ENCODE results near the gene PDZD2. TPM values are rescaled to one million over a fixed set of nuclear protein-coding genes. Genes with fewer than 3 reads are reported as not detected.

The PDZD2 gene
- total and polyA plus RNA-seq, 2 experiments from 2014 or later: 0.21 TPM; not detected in 1

DNA sequence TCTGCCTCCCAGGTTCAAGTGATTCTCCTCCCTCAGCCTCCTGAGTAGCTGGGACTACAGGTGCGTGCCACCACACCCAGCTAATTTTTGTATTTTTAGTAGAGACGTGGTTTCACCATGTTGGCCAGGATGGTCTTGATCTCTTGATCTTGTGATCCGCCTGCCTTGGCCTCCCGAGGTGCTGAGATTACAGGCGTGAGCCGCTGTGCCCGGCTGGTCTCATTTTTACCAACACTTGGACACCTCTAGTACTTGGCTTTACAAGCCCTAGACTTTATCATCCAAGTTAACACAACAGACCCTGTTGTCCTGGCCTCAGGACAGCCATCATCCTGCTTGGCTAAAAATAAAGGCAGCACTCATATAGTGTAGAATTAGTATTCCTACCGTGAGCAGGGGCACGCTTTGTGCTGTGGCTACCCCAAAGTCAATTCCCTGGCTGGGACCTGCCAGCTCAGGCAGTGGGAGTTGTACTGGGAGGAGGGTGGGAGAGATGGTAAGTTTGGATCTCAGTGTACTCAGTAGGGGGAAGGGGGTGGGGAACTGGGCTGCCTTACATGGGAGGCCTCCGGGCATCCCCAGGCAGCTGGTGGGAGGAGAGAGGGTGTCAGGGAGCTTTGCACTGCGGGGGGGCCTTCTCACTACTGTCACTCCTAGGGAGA, 6.6 kb downstream of the PDZD2 start:
- 49 to 50% methylated on average over 11 of the region's 11 CpGs for WGBS, 2 experiments (ENCODE audit: low coverage in 1 of 2, low lambda C conversion rate in 2 of 2, missing lambda C conversion rate in 2 of 2)
- no peak for DNase-seq
- H3K9ac ChIP-seq: no peak overlapping the region
- no peaks in the 10 kb centered on the region for H4K20me1 ChIP-seq (ENCODE audit: insufficient read depth)
- no peaks in the 10 kb centered on the region for H3K36me3 ChIP-seq (ENCODE audit: low read depth)
- no peaks in the 10 kb centered on the region for H3F3A ChIP-seq (ENCODE audit: insufficient read depth)
- H3K4me3 ChIP-seq: no peak overlapping the region
- no peak for TF ChIP-seq EZH2 (IDR thresholded peaks at IDR 0.05; ENCODE audit: insufficient read depth, poor library complexity, severe bottlenecking)
- no peak for TF ChIP-seq EZH2phosphoT487 (IDR thresholded peaks at IDR 0.05; ENCODE audit: insufficient read depth, low read depth)
- no peak overlapping the region for H3K4me2 ChIP-seq (ENCODE audit: unreplicated experiment)
- H3K9me2 ChIP-seq (ENCODE audit: insufficient read depth): no peaks in the 10 kb centered on the region
- peaks cover 26% of the 10 kb centered on the region for H3K27me3 ChIP-seq (replicated peaks; ENCODE audit: insufficient read depth)
- no peaks in the 10 kb centered on the region for H3K9me3 ChIP-seq (ENCODE audit: low read depth)
- H2AFZ ChIP-seq: no peak overlapping the region
- no peaks in the 10 kb centered on the region for H3K79me2 ChIP-seq (ENCODE audit: insufficient read depth)
- no peaks in the 10 kb centered on the region for H3K4me1 ChIP-seq (ENCODE audit: insufficient read depth)
- in situ Hi-C loops (cut with MboI): no loop called here
- no peak overlapping the region for H3K27ac ChIP-seq

DNA sequence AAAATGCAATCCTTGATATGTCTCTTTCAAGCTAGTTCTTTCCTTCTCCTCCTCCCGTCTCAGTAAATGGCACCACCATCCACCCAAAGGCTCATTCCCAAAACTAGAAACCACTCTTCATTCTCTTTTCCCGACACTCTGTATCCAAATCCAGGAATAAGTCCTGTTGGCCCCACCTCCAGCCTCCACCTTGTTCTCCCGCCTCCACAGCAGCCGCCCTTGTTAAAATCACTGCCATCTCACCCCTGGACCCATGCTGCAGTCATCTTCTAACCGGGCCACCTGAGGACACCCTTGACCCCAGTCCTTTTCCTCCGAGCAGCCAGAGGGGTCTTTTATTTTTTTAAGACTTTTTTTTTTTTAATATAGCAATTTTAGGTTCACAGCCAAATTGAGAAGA, 9.4 kb downstream of the PDZD2 start:
- Histone ChIP-seq H2AFZ (no peak overlapping the region), H4K20me1 (ENCODE audit: insufficient read depth) (no peaks in the 10 kb centered on the region)
- 44 to 47% methylated on average over 6 of the region's 6 CpGs for WGBS, 2 experiments (ENCODE audit: low coverage in 1 of 2, low lambda C conversion rate in 2 of 2, missing lambda C conversion rate in 2 of 2)

DNA sequence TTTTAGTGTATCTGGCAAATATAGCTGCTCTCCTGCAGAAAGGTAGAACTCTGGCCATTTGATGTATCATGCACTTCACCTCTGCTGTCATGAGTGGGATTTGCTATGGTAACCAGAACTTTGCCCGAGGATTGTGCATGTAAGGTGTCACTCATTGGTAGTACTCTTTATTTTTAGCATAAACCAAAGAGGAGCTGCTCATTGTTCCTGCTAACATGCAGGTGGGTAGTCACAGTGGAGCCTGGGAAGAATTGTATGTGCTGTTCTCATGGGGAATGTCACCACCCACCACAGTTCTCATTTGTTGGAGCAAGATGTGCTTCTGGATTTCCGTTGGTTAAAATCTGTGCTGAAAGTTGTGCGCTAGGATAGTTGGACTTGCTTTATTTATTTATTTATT, 12.3 kb downstream of the PDZD2 start:
- in situ Hi-C loops (cut with MboI): no loop called here
- H3F3A ChIP-seq (ENCODE audit: insufficient read depth): no peaks in the 10 kb centered on the region
- no peaks in the 10 kb centered on the region for H3K9me3 ChIP-seq (ENCODE audit: low read depth)
- no peaks in the 10 kb centered on the region for H3K36me3 ChIP-seq (ENCODE audit: low read depth)
- TF ChIP-seq EZH2phosphoT487 (IDR thresholded peaks at IDR 0.05; ENCODE audit: insufficient read depth, low read depth): no peak
- TF ChIP-seq EZH2 (IDR thresholded peaks at IDR 0.05; ENCODE audit: insufficient read depth, poor library complexity, severe bottlenecking): no peak
- WGBS, 2 experiments (ENCODE audit: low coverage in 1 of 2, low lambda C conversion rate in 2 of 2, missing lambda C conversion rate in 2 of 2): 74 to 80% methylated on average over 3 of the region's 3 CpGs
- no peaks in the 10 kb centered on the region for H3K9me2 ChIP-seq (ENCODE audit: insufficient read depth)
- peaks cover 25% of the 10 kb centered on the region for H3K27me3 ChIP-seq (replicated peaks; ENCODE audit: insufficient read depth)
- no peak overlapping the region for H3K4me2 ChIP-seq (ENCODE audit: unreplicated experiment)
- H3K4me1 ChIP-seq (ENCODE audit: insufficient read depth): no peaks in the 10 kb centered on the region
- no peaks in the 10 kb centered on the region for H4K20me1 ChIP-seq (ENCODE audit: insufficient read depth)
- no peak overlapping the region for H2AFZ ChIP-seq
- H3K9ac ChIP-seq: no peak overlapping the region
- DNase-seq: no peak
- no peaks in the 10 kb centered on the region for H3K79me2 ChIP-seq (ENCODE audit: insufficient read depth)
- H3K4me3 ChIP-seq: no peak overlapping the region
- H3K27ac ChIP-seq: no peak overlapping the region

More for the DNA sequence above, 9.4 kb downstream of the PDZD2 start:
- H3K9me2 ChIP-seq (ENCODE audit: insufficient read depth): no peaks in the 10 kb centered on the region
- no peaks in the 10 kb centered on the region for H3K36me3 ChIP-seq (ENCODE audit: low read depth)
- no peak overlapping the region for H3K9ac ChIP-seq
- no peak overlapping the region for H3K4me3 ChIP-seq
- TF ChIP-seq EZH2phosphoT487 (IDR thresholded peaks at IDR 0.05; ENCODE audit: insufficient read depth, low read depth) (no peak), EZH2 (IDR thresholded peaks at IDR 0.05; ENCODE audit: insufficient read depth, poor library complexity, severe bottlenecking) (no peak)
- no peak overlapping the region for H3K4me2 ChIP-seq (ENCODE audit: unreplicated experiment)
- in situ Hi-C loops (cut with MboI): no loop called here
- peaks cover 18% of the 10 kb centered on the region for H3K27me3 ChIP-seq (replicated peaks; ENCODE audit: insufficient read depth)
- no peak for DNase-seq
- no peaks in the 10 kb centered on the region for H3K9me3 ChIP-seq (ENCODE audit: low read depth)
- no peak overlapping the region for H3K27ac ChIP-seq
- no peaks in the 10 kb centered on the region for H3K4me1 ChIP-seq (ENCODE audit: insufficient read depth)
- H3F3A ChIP-seq (ENCODE audit: insufficient read depth): no peaks in the 10 kb centered on the region
- H3K79me2 ChIP-seq (ENCODE audit: insufficient read depth): no peaks in the 10 kb centered on the region

DNA sequence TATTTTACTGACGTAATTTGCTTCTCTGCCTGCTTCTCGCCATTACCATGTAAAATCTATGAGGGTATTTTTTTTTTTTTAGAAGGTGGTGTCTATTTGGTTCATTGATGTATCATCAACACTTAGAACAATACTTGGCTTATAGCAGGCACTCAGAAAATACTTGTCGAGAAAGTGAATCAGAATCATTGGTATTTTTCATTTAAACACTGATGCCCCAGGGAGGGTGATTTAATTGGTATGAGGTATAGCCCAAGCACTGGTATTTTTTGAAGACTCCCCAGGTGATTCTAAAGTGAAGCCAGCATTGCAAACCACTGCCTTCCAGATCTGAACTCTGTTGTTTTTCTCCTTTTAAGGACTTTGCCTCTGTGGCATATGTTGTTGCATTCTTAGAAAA, 16.6 kb downstream of the PDZD2 start:
- no peaks in the 10 kb centered on the region for H3K79me2 ChIP-seq (ENCODE audit: insufficient read depth)
- no peak overlapping the region for H3K9ac ChIP-seq
- H3K4me1 ChIP-seq (ENCODE audit: insufficient read depth): no peaks in the 10 kb centered on the region
- no peak for DNase-seq
- no peaks in the 10 kb centered on the region for H3K9me2 ChIP-seq (ENCODE audit: insufficient read depth)
- 52 to 57% methylated on average over 3 of the region's 3 CpGs for WGBS, 2 experiments (ENCODE audit: low coverage in 1 of 2, low lambda C conversion rate in 2 of 2, missing lambda C conversion rate in 2 of 2)
- no peak overlapping the region for H3K4me3 ChIP-seq
- no peaks in the 10 kb centered on the region for H3F3A ChIP-seq (ENCODE audit: insufficient read depth)
- H3K27me3 ChIP-seq (replicated peaks; ENCODE audit: insufficient read depth): 0 out of 2 replicates have a peak, but pooled peaks cover 11% of the 10 kb centered on the region
- TF ChIP-seq EZH2 (IDR thresholded peaks at IDR 0.05; ENCODE audit: insufficient read depth, poor library complexity, severe bottlenecking): no peak
- TF ChIP-seq EZH2phosphoT487 (IDR thresholded peaks at IDR 0.05; ENCODE audit: insufficient read depth, low read depth): no peak
- H3K27ac ChIP-seq: no peak overlapping the region
- no peaks in the 10 kb centered on the region for H3K9me3 ChIP-seq (ENCODE audit: low read depth)
- H3K4me2 ChIP-seq (ENCODE audit: unreplicated experiment): no peak overlapping the region
- in situ Hi-C loops (cut with MboI): no loop called here
- H3K36me3 ChIP-seq (ENCODE audit: low read depth): no peaks in the 10 kb centered on the region
- no peak overlapping the region for H2AFZ ChIP-seq
- H4K20me1 ChIP-seq (ENCODE audit: insufficient read depth): no peaks in the 10 kb centered on the region
